ENCODE results near the gene TBCC. TPM values are rescaled to one million over a fixed set of nuclear protein-coding genes. Genes with fewer than 3 reads are reported as not detected.
"Not testable (repeated sequence)": the region's sequence is repeated elsewhere in the genome, so short reads cannot be mapped to it uniquely, and the experiment has no call there.

TBCC gene
- total RNA-seq, 2 donors from 2014 or later = 21.3 to 26.4 TPM

GRCh38 chr6:42777126-42777822 lies 31.4 kb upstream of the TBCC start:
- peak; percentile 38 for ATAC-seq
- intact Hi-C loops (cut with DNase I, micrococcal nuclease) = no loop called here
- DNase-seq = no peak

- intact Hi-C loops (cut with DNase I, micrococcal nuclease) = not testable (repeated sequence)
- peak; percentile 55 to 58 for DNase-seq
- ATAC-seq = peak; percentile 14
Observed at GRCh38 chr6:42774821-42775487, 29.1 kb upstream of the TBCC start.

- intact Hi-C loops (cut with DNase I, micrococcal nuclease) = no loop called here
- no peak for DNase-seq
- ATAC-seq = no peak
Observed at GRCh38 chr6:42774201-42774600, 28.3 kb upstream of the TBCC start.

- ATAC-seq (no peak), DNase-seq (no peak)
- intact Hi-C loops (cut with DNase I, micrococcal nuclease) = no loop called here
Observed at GRCh38 chr6:42771741-42772100, 25.8 kb upstream of the TBCC start.

GRCh38 chr6:42769836-42770235 lies 23.9 kb upstream of the TBCC start:
- DNase-seq (no peak), ATAC-seq (no peak)
- intact Hi-C loops (cut with DNase I, micrococcal nuclease) = no loop called here

- intact Hi-C loops (cut with DNase I, micrococcal nuclease) = no loop called here
- ATAC-seq = no peak
- DNase-seq = no peak
Observed at GRCh38 chr6:42769051-42769450, 23.1 kb upstream of the TBCC start.

GRCh38 chr6:42766163-42766670 lies 20.3 kb upstream of the TBCC start:
- peak; percentile 9 for ATAC-seq
- DNase-seq = no peak
- intact Hi-C loops (cut with DNase I, micrococcal nuclease) = no loop called here

GRCh38 chr6:42764911-42765648 lies 19.2 kb upstream of the TBCC start:
- DNase-seq (peak in 1 of 2 donors; percentile 54), ATAC-seq (peak; percentile 58)
- intact Hi-C loops (cut with DNase I, micrococcal nuclease) = no loop called here

GRCh38 chr6:42762950-42763349 lies 17.0 kb upstream of the TBCC start:
- intact Hi-C loops (cut with DNase I, micrococcal nuclease) = no loop called here

GRCh38 chr6:42762426-42762859 lies 16.5 kb upstream of the TBCC start:
- intact Hi-C loops (cut with DNase I, micrococcal nuclease) = no loop called here
- peak; percentile 80 for ATAC-seq
- DNase-seq = peak in 1 of 2 donors; percentile 41

More at GRCh38 chr6:42762950-42763349, 17.0 kb upstream of the TBCC start:
- DNase-seq (no peak), ATAC-seq (peak; percentile 71)

- DNase-seq (no peak), ATAC-seq (no peak)
- intact Hi-C loops (cut with DNase I, micrococcal nuclease) = no loop called here
Observed at GRCh38 chr6:42761287-42762067, 15.6 kb upstream of the TBCC start.

- intact Hi-C loops (cut with DNase I, micrococcal nuclease) = no loop called here
- ATAC-seq (no peak), DNase-seq (no peak)
Observed at GRCh38 chr6:42758756-42759430, 13.0 kb upstream of the TBCC start.

GRCh38 chr6:42756722-42757121 lies 10.8 kb upstream of the TBCC start:
- no peak for DNase-seq
- intact Hi-C loops (cut with DNase I, micrococcal nuclease) = no loop called here

GRCh38 chr6:42754759-42755158 lies 8.9 kb upstream of the TBCC start:
- intact Hi-C loops (cut with DNase I, micrococcal nuclease) = no loop called here
- no peak for ATAC-seq
- DNase-seq = no peak

More at GRCh38 chr6:42756722-42757121, 10.8 kb upstream of the TBCC start:
- no peak for ATAC-seq

GRCh38 chr6:42751055-42751454 lies 5.2 kb upstream of the TBCC start:
- DNase-seq (no peak), ATAC-seq (no peak)
- intact Hi-C loops (cut with DNase I, micrococcal nuclease) = no loop called here

GRCh38 chr6:42748203-42748898 lies 2.4 kb upstream of the TBCC start:
- DNase-seq = no peak
- no peak for ATAC-seq
- intact Hi-C loops (cut with DNase I, micrococcal nuclease) = loop anchor here in 1 of 2 donors (5.0 kb wide), 1 partner anchor 129 kb away; the partner anchor contains the start of gene RPL7L1

Measured in left colon (tissue), 2 donors.